ENCODE data around the gene SLC44A2.

DNA sequence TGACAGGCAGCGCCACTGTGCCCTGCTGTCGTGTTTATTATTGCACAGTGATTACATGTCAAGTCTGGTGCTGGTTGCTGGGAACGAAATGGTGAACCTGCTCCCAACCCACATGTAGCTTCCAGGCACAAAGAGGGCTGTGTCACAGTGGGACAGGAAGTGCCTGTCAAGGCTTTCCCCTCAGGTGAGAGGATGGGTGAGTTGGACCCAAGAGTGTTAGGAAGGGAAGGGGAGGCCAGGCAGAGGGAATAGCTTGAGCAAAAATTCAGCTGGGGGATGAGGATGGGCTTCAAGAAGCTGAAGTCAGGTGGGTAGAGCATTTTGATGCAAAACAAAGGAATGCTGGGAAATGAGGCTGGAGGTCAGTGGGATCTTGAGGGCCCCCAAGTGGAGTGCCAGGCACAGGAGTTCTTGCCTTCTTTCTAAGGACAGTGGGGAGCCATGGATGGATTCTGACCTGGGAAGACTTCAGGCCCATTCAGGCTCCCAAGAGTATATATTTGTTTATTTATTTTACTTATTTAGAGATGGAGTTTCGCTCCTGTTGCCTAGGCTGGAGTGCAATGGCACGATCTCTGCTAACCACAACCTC is 67.4 kb downstream of the SLC44A2 start:
- TF ChIP-seq, protein P1, sequence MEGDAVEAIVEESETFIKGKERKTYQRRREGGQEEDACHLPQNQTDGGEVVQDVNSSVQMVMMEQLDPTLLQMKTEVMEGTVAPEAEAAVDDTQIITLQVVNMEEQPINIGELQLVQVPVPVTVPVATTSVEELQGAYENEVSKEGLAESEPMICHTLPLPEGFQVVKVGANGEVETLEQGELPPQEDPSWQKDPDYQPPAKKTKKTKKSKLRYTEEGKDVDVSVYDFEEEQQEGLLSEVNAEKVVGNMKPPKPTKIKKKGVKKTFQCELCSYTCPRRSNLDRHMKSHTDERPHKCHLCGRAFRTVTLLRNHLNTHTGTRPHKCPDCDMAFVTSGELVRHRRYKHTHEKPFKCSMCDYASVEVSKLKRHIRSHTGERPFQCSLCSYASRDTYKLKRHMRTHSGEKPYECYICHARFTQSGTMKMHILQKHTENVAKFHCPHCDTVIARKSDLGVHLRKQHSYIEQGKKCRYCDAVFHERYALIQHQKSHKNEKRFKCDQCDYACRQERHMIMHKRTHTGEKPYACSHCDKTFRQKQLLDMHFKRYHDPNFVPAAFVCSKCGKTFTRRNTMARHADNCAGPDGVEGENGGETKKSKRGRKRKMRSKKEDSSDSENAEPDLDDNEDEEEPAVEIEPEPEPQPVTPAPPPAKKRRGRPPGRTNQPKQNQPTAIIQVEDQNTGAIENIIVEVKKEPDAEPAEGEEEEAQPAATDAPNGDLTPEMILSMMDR (IDR thresholded peaks at IDR 0.05; ENCODE audit: insufficient read depth, low read length), result no peak
- TF ChIP-seq POLR2AphosphoS5 (IDR thresholded peaks at IDR 0.05; ENCODE audit: low read depth) (no peak), GABPA (IDR thresholded peaks at IDR 0.05; ENCODE audit: low read depth) (no peak)

Data from HL-60 (cell line).